HG02852 (cell line): ENCODE measurements around the gene TPST1.
"Not testable (repeated sequence)": the region's sequence is repeated elsewhere in the genome, so short reads cannot be mapped to it uniquely, and the experiment has no call there.

Experiments
- ATAC-seq: cut with Tn5 transposase; IDR thresholded peaks from one replicate; pipeline ENCODE4 v1.9.1; 2021; ENCODE audit warnings: mild to moderate bottlenecking, moderate library complexity; ENCODE audit not compliant: unreplicated experiment

Gene TPST1

DNA sequence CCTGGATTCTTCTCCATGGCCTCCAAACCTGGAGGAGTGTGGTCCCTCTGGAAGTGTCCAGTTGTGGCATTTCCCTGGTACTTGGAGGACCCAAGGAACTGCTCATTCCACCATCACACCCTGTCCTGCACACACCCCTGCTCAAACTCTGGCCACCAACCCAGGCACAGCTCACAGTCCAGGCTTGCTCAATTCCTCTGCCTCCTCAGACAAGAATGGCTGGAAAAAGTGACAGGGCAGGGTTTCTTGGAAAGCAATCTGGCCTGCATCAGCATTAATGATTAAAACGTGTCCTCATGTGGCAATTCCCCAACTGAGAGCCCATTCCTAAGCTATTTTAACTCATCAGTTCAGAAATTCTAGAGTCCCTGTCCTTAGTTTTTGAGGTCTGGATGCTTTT, 17.2 kb upstream of the TPST1 start:
- ATAC-seq = no peak

DNA sequence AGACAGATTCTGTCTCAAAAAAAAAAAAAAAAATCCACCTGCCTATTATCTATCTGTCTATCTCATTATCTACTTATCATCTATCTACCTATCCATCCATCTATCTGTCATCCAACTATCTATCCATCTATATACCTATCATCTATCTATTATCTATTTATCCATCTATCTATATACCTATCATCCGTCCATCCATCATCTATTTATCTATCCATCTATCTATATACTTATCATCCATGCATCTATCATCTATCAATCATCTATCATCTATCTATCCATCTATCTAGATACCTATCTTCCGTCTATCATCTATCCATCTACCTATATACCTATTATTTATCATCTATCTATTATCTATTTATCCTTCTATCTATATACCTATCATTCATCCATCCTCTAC, 16.5 kb upstream of the TPST1 start:
- no peak for ATAC-seq

DNA sequence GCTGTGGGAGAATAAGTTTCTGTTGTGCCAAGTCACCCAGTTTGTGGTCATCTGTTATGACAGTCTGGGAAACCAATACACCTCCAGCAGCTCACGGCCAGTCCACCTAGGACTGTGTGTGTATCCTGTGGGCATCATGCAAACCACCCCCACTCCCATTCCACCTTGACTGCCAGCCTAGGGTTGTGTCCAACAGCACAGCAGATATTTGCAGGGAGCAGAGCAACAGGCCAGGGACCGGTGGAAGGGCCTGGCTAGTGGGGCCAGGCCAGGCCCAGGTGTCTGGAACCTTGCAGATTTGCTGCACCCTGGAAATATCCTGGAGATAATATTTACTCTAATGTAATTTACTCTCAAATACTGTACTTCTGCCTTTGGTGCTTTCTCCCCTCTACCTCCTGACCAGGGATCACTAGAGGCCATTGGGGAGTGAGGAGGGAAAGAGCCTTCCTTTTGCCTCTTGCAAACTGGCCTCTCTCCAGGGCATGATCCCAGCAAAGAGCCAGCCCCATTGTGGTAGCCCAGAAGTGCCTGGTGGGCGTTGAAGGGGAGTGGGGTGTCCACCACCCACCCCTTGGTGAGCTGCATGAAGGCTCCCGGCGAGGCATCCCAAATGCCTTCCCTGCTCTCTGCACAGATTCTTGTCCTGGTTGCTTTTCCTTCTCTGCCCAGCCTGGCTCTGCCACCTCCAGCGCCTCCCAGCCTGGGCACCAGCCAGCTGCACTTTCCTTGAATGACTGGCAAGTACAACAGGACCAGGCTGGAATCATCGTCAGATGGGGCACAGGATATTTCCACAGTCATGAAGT, 15.2 kb upstream of the TPST1 start:
- no peak for ATAC-seq

DNA sequence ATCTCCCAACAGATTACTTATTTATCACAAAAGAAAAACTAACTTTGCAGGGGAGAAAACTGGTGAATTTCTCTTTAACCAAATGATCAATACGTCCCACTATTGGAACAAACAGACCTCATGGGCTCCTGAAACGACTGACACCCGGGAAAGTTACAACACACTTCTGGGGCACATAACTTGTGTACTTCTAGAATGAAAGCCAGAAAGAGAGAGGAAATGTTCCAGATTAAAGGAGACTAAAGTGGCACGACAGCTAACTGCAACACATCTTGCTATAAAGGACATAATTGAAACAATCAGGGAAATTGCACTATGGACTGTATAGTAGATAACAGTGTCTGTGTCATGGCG, 14.7 kb upstream of the TPST1 start:
- ATAC-seq = no peak

DNA sequence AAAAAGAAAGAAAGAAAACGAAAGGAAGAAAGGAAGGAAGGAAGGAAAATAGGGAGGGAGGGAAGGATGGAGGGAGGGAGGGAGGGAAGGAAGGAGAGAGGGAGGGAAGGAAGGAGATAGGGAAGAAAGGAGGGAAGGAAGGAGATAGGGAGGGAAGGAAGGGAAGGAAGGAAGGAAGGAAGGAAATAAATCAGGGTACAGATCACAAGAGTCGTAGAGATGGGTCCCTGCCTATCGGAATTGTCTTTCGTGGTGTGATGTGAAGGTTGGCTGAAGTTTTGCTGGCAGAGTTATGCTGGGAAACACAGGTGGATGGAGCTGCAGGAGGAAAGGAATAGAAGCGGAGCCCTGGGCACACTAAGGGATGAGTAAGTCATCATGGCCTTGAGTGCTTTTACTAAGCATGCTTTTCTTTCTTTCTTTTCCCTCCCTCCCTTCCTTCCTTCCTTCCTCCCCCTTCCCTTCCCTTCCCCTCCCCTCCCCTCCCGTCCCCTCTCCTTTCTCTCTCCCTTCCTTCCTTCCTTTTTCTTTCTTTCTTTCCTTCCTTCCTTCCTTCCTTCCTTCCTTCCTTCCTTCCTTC, 11.9 kb upstream of the TPST1 start:
- ATAC-seq = no peak

- ATAC-seq = no peak
Measured at GRCh38 chr7:66198469-66198868, 6.7 kb upstream of the TPST1 start.

DNA sequence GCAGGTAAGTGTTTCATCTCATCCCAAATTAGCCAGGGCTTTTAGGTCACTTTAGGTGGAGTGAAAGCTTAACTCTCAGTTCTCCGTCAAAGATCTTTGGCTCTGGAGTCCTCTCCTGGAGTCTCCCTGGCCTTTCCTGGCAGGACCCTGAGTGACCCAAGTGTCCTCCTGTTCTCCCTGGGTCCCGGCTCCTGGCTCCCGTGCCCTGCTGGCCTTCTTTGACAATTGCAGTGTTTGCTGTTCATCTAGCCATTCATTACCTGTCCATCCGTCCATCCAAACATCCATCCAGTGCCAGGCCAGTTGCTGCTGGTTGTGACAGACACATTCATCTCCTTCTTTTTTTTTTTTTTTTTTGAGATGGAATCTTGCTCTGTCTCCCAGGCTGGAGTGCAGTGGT, 6.2 kb upstream of the TPST1 start:
- ATAC-seq = no peak

DNA sequence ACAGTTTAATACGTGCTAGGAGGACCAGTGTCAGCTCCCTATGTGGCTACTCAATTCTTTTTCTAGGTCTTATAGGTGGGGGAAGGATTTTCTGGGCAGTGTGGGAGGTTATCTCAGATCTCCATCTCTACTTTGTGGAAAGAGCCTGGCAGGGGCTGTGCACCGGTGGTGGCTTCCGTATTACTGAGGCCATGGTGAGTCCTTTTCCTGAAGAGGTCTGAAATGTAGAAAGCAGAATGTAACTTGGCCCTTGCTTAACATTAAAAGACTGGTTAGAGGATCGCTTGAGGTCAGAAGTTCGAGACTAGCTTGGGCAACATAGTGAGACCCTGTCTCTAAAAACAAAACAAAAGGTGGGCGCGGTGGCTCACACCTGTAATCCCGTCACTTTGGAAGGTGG, 2.7 kb upstream of the TPST1 start:
- ATAC-seq = no peak

DNA sequence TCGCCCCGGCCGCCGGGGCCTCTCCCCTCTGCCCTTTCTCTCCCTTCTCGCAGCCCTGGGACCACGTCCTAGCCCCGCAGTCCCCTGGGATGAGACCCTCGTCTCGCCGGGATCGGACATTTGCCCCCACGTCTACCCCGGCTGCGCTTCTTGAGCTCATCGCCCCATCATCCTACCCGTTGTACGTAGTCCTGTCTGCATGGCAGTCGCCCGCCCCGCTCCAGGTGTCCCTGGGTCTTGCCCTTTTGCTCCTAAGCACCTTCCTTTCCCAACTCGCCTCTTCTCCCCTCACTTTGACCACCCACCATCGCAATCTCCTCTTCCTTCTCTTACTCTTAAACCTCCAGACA, 582 bp downstream of the TPST1 start:
- ATAC-seq = peak; percentile 5

DNA sequence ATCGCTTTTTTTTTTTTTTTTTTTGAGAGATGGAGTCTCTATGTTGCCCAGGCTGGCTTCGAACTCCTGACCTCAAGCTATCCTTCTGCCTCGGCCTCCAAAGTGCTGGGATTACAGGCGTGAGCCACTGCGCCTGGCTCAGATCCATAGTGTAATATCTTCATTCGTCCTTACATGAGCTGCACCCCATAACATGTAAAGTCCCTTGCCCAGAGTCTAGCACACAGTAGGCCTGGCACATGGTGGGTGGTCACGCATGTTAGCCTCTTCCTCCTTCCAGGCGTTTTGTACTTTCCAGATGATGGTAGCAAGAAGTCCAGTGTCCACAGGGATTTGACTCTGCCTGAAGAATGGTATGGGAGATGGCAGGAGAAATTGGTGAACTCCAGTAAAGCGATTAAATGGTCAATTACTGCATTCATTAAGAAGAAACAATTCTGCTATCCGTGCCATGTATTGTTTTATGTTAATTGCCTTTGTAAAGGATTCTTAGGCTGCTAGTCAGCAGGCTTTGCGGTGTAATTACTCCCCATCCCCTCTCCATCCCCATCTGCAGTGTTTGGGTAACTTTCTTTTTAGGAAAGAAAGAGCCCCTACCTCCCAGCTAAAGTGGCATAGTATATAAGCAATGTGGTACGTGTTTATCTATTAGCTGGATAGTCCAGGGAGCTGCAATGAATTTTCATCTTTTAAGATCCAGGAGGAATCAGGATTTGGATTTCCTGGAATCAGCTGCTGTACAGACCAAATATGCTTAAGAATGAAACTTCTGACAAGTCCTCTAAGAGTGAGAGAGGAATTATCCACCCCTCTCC, 1.2 kb downstream of the TPST1 start:
- ATAC-seq = no peak

DNA sequence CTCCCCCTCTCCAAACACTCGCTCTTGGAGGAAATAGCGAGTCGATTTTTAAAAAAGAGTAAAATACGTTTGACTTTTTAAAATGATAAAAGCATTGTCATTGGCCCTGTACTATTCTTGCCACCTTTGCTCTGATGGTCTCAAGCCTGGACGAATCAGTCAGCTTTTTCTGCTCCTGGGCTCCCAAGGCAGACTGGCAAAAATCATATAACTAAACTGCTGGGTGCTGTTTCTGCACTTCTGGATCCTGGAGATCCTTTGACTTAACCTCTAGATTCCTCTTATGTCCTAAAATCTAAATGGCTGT, 1.8 kb downstream of the TPST1 start:
- ATAC-seq = no peak

GRCh38 chr7:66207540-66207939, 2.4 kb downstream of the TPST1 start:
- ATAC-seq = no peak

DNA sequence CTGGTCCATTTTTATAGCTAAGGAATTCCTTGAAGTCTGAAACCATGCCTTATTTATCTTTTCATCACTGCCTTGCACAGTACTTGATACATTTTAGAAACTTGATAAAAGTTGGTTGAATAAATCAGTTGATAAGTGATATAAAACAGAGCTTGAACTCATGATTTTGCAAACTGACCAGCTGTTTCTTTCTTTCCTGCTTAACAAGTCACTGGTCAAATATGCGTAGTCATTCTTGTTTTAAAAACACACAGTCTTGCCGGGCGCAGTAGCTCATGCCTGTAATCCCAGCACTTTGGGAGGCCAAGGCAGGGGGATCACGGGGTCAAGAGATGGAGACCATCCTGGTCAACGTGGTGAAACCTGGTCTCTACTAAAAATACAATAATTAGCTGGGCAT, 6.3 kb downstream of the TPST1 start:
- ATAC-seq = no peak

- no peak for ATAC-seq
Measured at GRCh38 chr7:66213637-66214036, 8.5 kb downstream of the TPST1 start.

- no peak for ATAC-seq
Measured at GRCh38 chr7:66216687-66217086, 11.6 kb downstream of the TPST1 start.

DNA sequence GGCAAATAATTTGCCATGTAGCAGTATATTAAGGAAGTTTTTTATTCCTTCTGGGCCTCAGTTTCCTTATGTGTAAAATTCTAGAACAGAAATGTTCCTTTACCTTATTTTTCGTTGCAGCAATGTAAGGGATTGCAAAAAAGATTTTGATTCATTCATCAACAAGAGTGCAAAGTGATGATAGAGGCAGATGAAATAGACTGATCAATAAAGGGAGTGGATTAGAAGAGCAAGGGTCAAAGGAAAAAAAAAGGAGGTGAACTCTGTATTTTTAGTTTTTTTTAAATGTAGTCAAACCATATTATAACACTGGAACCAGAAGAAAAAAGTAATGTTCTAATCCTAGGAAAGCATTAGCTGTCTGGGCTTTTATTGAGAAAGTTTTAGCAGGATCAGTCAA, 14.7 kb downstream of the TPST1 start:
- ATAC-seq = no peak

DNA sequence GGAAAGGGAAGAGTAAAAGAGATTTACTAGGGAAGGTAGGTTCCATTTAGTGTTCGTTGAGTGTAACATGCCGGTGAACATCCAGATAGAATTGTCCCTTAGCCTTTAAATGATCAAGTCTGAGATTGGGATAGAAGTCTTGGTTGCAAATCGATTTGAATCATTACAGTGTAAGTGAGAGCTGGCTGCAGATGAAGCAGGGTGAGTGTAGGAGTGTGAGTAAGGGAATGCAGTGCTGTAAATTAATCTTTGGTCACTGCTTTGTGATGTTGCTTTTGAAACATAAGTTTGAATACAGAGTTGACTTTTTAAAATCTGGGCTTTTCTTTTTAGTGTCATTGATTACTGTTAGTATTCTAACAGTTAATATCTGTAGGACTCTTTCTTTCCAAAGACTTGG, 16.3 kb downstream of the TPST1 start:
- ATAC-seq = no peak

DNA sequence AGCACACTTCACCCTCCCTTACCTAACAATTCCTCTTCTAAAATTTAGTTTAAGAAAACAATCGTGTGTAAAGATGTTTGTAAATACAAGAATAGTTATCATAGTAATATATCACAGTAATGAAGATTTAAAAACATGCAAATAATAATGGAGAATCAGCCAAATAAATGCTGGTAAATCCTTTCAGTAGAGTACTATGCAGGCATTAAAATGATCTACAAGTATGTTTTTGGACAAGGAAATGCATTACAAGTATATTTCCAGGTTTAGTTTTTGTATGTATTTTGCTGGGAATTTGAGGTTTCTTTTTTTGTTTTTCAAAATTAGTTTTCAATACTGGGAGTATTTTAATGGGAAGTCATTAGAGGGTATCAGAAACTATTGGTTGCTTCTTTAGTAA, 22.7 kb downstream of the TPST1 start:
- ATAC-seq = no peak

DNA sequence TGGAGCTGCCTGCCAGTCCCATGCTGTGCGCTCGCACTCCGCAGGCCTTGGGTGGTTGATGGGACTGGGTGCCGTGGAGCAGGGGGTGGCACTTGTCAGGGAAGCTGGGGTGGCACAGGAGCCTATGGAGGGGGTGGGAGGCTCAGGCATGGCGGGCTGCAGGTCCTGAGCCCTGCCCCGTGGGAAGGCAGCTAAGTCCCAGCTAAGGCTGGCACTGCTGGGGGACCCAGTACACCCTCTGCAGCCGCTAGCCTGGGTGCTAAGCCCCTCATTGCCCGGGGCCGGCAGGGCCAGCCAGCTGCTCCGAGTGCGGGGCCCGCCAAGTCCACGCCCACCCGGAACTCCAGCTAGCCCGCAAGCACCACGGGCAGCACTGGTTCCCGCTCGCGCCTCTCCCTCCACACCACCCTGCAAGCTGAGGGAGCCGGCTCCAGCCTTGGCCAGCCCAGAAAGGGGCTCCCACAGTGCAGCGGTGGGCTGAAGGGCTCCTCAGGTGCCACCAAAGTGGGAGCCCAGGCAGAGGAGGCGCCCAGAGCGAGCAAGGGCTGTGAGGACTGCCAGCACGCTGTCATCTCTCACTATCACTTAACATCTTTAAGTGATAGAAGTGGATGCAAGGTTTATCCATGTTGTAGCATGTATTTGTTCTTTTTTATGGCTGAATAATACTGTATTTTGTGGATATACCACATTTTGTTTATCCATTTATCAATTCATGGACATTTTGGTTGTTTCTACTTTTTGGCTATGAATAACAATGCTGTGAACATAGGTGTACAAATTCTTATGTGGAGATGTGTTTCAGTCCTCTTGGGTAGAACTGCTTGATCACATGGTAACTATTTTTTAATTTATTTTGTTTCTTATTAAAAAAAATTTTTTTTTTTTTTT, 26.4 kb downstream of the TPST1 start:
- not testable (repeated sequence) for ATAC-seq

DNA sequence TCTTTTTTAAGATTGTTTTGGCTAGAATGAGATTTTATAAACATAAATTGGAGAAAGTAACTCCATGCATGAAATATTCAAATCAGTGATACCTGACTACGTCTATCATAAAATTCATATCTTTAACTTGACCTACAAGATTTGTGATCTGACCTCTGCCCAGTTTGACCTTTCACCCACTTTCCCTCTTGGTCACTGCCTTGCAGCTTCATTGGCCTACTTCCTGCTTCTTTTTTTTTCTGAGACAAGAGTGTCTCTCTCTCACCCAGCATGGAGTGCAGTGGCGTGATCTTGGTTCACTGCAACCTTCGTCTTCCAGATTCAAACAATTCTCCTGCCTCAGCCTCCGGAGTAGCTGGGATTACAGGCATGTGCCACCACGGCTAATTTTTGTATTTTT, 28.5 kb downstream of the TPST1 start:
- no peak for ATAC-seq

DNA sequence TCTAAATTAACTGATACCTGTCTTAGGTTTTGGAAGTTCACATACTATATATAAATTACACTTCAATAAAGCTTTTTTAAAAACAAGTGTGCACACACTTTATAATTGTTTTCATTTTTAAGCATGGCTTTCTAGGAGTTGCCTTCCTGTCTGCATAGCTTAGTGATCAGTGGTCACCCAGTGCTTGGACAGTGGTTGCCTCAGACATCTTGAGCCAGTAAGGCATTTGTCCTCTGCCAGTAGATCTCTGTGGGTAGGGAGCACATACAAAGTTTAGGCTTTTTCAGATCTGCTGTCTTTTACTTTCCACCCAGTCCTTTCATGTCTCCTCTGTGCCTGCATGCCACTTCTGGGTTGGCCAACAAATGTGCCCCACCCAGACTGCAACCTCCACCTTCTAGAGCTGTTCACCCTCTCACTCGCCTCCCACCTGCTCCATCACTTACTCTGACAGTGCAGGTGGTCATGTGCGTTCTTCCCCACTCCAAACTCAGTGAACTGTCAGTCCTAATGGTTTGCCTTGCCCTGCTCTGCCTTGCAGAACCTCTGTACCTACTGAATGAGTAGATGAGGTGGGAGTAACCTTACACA, 31.7 kb downstream of the TPST1 start:
- no peak for ATAC-seq
